Measurements from ENCODE around the gene TREML4.
"Not testable (repeated sequence)": the region's sequence is repeated elsewhere in the genome, so short reads cannot be mapped to it uniquely, and the experiment has no call there.

Gene TREML4

GRCh38 chr6:41208439-41209106 lies 19.6 kb upstream of the TREML4 start:
- DNase-seq: no peak

DNA sequence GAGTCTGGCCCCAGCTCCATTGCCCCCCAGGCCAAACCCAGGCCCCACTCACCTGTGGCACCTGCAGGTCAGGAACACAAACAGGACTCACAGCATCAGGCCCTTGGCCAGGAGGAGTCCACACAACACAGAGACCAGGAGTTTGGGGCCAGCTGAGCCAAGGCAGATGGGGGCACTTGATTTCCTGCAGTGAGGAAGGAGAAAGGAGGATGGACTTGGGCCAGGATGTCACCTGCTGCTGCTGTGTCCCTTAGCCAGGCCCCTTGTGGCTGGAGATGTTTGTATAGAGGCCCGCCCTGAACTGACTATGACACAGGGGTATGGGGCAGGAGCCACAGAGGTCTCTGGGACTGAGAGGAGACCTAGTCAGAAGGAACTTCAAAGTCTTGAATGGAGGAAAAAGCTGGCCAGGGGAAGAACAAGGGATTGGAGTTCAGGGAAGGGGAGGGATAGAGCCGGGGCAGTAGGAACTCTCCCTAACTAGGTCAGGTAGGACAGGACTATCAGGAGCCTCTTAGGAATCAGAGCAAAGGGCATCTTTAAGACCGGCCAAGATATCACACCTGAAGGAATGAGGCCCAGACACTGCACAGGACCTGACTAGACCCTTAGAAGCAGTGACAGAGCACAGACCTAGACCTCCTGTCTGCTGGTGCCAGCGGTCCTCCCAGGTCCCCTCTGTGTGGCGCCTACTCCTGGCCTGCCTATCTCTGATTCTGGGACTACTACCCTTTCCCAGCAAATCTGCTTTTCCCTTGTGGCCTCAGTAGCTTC lies 18.4 kb upstream of the TREML4 start:
- no peak for DNase-seq

- no peak for DNase-seq
Observed at GRCh38 chr6:41214559-41215238, 13.4 kb upstream of the TREML4 start.

DNA sequence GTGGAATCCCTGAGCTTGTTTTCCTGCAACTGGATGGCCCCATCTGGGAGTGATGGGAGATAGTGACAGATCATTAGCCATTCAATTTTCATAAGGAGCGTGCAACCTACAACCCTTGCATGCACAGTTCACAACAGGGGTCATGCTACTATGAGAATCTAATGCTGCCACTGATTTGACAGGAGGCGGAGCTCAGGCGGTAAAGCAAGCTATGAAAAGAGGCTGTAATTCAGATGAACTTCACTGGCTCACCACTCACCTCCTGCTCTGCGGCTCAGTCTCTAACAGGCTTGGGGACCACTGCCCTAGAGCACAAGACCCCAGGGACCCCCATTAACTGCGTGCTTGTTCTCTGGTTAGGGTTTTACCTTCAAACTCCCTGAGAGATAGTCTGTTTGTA lies 12.4 kb upstream of the TREML4 start:
- DNase-seq: no peak

DNA sequence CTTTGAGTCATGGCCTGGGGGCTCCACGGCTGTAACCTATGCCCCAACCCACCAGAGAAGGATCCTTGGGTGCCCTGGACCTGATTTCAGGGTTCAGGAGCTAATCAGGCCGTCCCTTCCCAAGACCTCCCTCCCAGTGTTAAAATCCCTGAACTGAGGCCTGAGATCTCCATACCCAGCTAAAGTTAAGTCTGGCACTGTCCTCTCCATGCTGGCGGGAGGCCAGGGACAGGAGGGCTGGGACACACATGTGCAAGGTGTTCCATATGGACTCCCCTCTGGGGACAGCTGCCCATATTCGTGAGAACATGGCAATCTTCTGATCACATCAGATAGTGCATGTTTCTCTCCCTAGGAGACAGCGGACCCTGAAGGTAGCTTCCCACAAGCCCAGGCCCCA lies 11.5 kb upstream of the TREML4 start:
- DNase-seq: no peak

GRCh38 chr6:41222045-41222444 lies 6.1 kb upstream of the TREML4 start:
- DNase-seq: no peak

GRCh38 chr6:41222513-41222912 lies 5.6 kb upstream of the TREML4 start:
- no peak for DNase-seq

DNA sequence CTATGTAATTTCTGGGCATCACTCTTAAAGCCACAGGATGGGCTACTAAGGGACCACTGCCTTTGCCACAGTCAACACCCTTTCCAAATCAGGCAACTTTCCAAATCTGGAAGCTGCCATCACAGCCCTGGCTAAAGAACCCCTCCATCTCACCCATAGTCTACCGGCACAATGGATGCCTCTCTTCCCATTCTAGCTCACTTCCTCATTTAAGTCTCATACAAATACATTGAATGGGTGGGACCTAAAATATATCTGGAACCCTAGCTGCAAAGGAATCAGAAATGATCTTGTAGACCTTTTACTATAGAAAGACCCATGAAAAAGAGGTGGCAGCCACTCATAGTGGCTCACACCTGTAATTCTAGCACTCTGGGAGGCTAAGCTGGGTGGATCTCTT lies 3.3 kb upstream of the TREML4 start:
- no peak for DNase-seq

- DNase-seq: no peak
Observed at GRCh38 chr6:41226752-41227151, 1.4 kb upstream of the TREML4 start.

DNA sequence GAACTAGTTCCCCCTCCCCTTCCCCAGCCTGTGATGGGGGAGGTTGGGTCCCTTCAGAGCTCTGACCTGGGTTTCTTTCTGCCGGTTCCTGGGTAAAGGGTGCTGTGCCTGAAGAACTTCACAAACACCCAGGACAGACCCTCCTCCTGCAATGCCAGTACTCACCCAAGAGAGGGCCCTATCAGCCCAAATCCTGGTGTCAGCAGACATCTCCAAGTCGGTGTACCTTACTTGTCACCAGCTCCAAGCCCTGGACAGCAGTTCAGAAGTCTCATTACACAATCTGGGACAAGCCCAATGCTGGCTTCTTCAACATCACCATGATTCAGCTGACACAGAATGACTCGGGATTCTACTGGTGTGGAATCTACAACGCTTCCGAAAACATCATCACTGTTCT lies 467 bp downstream of the TREML4 start:
- DNase-seq: peak in 1 of 2 donors; percentile 62

- no peak for DNase-seq
Observed at GRCh38 chr6:41229721-41230120, 1.6 kb downstream of the TREML4 start.

- no peak for DNase-seq
Observed at GRCh38 chr6:41231246-41231645, 3.1 kb downstream of the TREML4 start.

DNA sequence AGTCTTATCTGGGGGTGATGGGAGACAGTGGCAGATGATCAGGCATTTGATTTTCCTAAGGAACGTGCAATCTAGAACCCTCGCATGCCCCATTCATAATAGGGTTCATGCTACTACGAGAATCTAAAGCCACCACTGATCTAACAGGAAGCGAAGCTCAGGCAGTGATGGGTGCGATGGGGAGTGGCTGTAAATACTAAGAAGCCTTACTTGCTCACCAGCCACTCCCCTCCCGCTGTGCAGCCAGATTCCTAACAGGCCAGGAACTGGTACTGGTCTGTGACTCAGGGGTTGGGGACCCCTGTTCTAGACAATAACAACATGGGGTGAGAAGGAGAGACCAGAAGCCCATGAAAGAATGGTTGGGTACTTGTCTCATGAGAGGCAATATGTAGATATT lies 4.5 kb downstream of the TREML4 start:
- DNase-seq: no peak

GRCh38 chr6:41236276-41236675 lies 8.1 kb downstream of the TREML4 start:
- no peak for DNase-seq

GRCh38 chr6:41237128-41237527 lies 9.0 kb downstream of the TREML4 start:
- no peak for DNase-seq

DNA sequence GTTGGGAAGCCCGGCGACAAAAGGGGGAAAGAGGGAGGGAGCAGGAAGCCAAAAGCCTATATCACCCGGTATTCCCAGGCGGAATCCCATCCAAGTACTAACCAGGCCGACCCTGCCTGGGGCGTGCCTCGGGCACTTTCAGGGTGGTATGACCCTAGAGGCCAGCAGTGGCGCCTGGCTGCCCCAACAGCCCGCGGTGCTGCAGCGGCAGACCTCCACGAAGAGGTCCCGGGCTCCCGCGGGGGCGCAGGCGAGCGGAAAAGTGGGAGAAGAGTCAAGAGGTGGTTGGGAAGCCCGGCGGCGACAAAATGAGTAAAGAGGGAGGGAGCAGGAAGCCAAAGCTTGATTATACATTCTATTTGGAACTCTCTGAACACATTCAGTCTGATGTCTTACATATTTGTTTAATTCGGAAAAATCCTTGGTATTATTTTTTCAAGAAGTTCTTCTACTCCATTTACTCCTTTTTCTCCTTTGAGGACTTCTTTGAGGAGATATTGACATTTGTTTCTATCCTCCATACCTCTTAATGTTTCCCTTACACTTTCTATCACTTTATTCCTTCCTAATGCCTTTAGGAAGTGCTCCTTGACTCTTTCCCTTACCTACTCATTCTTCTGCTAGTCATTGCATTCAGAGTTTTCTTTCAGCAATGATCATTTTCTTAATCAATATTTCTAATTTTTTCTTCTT lies 11.5 kb downstream of the TREML4 start:
- no peak for DNase-seq

GRCh38 chr6:41246529-41246928 lies 18.4 kb downstream of the TREML4 start:
- DNase-seq: not testable (repeated sequence)

DNA sequence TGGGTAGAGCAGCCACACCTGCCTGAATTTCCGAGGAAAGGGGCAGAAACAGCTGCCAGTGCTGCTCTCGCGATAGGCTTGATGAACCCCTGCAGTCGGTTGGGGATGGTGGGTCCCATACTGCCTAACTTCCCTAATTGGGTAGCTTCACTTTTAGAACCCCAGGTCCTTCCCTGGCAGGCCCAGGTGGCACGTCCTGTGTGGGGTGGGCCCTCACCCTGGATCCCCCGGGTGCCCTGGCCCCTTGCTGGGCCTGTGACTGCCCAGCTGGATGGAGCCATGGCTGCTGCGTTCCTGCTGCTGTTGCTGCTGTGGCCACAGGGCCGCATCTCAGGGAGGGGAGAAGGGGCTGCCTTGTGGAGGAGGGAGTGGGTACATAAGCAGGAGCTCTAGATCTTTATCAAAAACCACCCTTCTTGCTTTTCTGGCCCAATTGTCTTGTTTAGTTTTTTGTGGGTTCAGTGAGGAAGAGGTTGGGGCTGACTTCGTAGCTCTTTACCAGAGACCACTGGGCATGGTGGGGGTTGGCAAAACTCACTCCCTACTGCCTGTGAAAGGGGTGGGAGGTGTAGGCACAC lies 19.2 kb downstream of the TREML4 start:
- no peak for DNase-seq

GRCh38 chr6:41247882-41248705 lies 19.9 kb downstream of the TREML4 start:
- DNase-seq: no peak

GRCh38 chr6:41252401-41253169 lies 24.4 kb downstream of the TREML4 start:
- DNase-seq: no peak

DNA sequence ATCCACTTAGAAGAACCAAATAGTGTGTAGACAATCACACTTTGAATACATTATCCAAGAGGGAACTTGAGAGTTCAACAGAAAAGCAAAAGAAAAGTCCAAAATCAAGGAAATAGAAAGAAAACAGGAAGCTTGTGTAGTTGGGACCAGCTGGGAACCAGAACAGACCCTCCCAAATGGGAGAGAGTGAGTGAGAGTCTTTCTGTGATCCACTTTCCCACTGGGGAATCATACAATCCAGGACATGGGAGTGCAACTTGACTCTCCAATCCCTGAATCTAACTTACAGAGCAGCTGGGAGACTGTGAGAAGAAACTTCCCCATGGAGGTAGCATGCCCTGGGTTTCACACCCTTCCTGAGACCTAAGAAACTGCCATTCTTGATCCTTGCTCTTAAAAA lies 27.0 kb downstream of the TREML4 start:
- DNase-seq: no peak
